ENCODE data around the gene HS2ST1. TPM values are rescaled to one million over a fixed set of nuclear protein-coding genes. Genes with fewer than 3 reads are reported as not detected.

The HS2ST1 gene
- total and polyA plus RNA-seq, 4 donors, result 4.1 to 45.3 (median 16.3) TPM

DNA sequence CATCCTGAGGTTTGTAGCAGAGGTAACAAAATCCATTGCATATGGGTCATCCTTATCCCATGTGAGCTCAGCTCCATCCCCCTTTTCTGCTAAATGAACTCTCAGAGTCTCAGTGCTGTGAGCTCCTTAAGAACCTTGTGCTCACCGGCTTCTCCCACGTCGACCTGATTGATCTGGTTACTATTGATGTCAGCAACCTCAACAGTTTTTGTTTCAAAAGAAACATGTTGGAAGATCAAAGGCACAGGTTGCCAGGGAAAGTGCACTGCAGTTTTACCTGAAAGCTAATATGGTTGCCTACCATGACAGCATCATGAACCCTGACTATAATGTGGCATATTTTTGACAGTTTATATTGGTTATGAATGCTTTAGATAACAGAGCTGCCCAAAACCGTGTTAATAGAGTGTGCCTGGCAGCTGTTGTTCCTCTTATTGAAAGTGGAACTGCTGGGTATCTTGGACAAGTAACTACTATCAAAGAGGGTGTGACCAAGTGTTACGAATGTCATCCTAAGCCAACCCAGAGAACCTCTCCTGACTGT lies 131.4 kb downstream of the HS2ST1 start:
- DNase-seq (no peak), ATAC-seq (ENCODE audit: insufficient read depth, low FRiP score) (no peak)
- H3K9me3 ChIP-seq (ENCODE audit: control insufficient read depth in 4 of 4, insufficient read depth in 3 of 4, low read length in 3 of 4), result peaks cover 0 to 4% (median 0%) of the 10 kb centered on the region in 4 donors
- no peaks in the 10 kb centered on the region for H3K36me3 ChIP-seq (ENCODE audit: control insufficient read depth in 4 of 4, insufficient read depth in 4 of 4, low read length in 4 of 4)
- no peaks in the 10 kb centered on the region for H3K27me3 ChIP-seq (ENCODE audit: control insufficient read depth in 3 of 3, insufficient read depth in 3 of 3, low read length in 2 of 3)
- H3K4me3 ChIP-seq, result no peak overlapping the region
- H3K9ac ChIP-seq (ENCODE audit: insufficient read depth in 1 of 2, low read length in 2 of 2), result no peak overlapping the region
- TF ChIP-seq, protein P1, sequence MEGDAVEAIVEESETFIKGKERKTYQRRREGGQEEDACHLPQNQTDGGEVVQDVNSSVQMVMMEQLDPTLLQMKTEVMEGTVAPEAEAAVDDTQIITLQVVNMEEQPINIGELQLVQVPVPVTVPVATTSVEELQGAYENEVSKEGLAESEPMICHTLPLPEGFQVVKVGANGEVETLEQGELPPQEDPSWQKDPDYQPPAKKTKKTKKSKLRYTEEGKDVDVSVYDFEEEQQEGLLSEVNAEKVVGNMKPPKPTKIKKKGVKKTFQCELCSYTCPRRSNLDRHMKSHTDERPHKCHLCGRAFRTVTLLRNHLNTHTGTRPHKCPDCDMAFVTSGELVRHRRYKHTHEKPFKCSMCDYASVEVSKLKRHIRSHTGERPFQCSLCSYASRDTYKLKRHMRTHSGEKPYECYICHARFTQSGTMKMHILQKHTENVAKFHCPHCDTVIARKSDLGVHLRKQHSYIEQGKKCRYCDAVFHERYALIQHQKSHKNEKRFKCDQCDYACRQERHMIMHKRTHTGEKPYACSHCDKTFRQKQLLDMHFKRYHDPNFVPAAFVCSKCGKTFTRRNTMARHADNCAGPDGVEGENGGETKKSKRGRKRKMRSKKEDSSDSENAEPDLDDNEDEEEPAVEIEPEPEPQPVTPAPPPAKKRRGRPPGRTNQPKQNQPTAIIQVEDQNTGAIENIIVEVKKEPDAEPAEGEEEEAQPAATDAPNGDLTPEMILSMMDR (IDR thresholded peaks at IDR 0.05; ENCODE audit: control extremely low read depth, extremely low read depth), result no peak
- H3K27ac ChIP-seq (ENCODE audit: low read depth in 1 of 2, low read length in 1 of 2), result no peak overlapping the region
- 53 to 69% methylated on average over 5 of the region's 5 CpGs for WGBS, 2 donors
- H3K4me1 ChIP-seq (ENCODE audit: control insufficient read depth in 5 of 5, insufficient read depth in 5 of 5, low read length in 5 of 5), result peaks cover 0 to 12% (median 0%) of the 10 kb centered on the region in 5 donors

DNA sequence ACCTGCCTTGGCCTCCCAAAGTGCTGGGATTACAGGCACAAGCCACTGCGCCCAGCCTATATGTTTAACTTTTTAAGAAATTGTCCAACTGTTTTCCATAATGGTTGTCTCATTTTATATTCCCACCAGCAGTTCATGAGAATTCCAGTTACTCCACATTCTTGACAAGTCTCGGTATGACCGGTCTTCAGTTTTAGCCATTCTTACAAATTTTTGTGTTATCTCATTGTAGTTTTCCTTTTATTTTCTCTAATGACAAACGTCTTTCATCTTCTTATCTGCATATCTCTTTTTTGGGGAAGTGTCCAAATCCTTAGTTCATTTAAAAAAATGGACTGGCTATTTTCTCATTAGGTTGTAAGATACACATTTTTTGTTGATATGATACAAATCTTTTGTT lies 132.5 kb downstream of the HS2ST1 start:
- peaks cover 0 to 4% (median 0%) of the 10 kb centered on the region in 4 donors for H3K9me3 ChIP-seq (ENCODE audit: control insufficient read depth in 4 of 4, insufficient read depth in 3 of 4, low read length in 3 of 4)
- H3K9ac ChIP-seq (ENCODE audit: insufficient read depth in 1 of 2, low read length in 2 of 2), result no peak overlapping the region
- no peak overlapping the region for H3K27ac ChIP-seq (ENCODE audit: low read depth in 1 of 2, low read length in 1 of 2)
- TF ChIP-seq, protein P1 (IDR thresholded peaks at IDR 0.05; ENCODE audit: control extremely low read depth, extremely low read depth), result no peak
- ATAC-seq (ENCODE audit: insufficient read depth, low FRiP score) (no peak), DNase-seq (no peak)
- H3K4me1 ChIP-seq (ENCODE audit: control insufficient read depth in 5 of 5, insufficient read depth in 5 of 5, low read length in 5 of 5), result peaks cover 0 to 8% (median 0%) of the 10 kb centered on the region in 5 donors
- 59 to 77% methylated on average over 4 of the region's 4 CpGs for WGBS, 2 donors
- no peaks in the 10 kb centered on the region for H3K27me3 ChIP-seq (ENCODE audit: control insufficient read depth in 3 of 3, insufficient read depth in 3 of 3, low read length in 2 of 3)
- H3K4me3 ChIP-seq, result no peak overlapping the region
- no peaks in the 10 kb centered on the region for H3K36me3 ChIP-seq (ENCODE audit: control insufficient read depth in 4 of 4, insufficient read depth in 4 of 4, low read length in 4 of 4)

DNA sequence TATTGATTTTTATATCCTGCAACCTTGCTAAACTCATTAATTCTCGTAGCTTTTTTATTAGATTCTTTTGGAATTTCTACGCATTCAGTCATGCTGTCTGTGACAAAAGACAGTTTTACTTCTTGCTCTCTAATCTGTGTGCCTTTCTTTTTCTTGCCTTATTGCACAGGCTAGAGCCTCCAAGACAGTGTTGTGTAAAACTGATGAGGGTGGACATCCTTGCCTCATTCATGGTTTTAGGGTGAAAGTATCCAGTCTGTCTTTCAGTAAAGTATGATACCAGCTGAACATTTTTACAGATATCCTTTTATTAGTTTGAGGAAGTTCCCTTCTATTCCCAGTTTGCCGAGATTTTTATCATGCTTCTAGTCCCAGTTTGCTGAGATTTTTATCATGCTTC lies 133.8 kb downstream of the HS2ST1 start:
- TF ChIP-seq, protein P1 (IDR thresholded peaks at IDR 0.05; ENCODE audit: control extremely low read depth, extremely low read depth), result no peak
- WGBS, 2 donors, result 99% methylated on average over 3 of the region's 3 CpGs
- Histone ChIP-seq H3K4me1 (ENCODE audit: control insufficient read depth in 5 of 5, insufficient read depth in 5 of 5, low read length in 5 of 5) (peaks cover 0 to 4% (median 0%) of the 10 kb centered on the region in 5 donors), H3K27ac (ENCODE audit: low read depth in 1 of 2, low read length in 1 of 2) (no peak overlapping the region), H3K27me3 (ENCODE audit: control insufficient read depth in 3 of 3, insufficient read depth in 3 of 3, low read length in 2 of 3) (no peaks in the 10 kb centered on the region), H3K9me3 (ENCODE audit: control insufficient read depth in 4 of 4, insufficient read depth in 3 of 4, low read length in 3 of 4) (peaks cover 0 to 4% (median 0%) of the 10 kb centered on the region in 4 donors), H3K9ac (ENCODE audit: insufficient read depth in 1 of 2, low read length in 2 of 2) (no peak overlapping the region), H3K4me3 (no peak overlapping the region), H3K36me3 (ENCODE audit: control insufficient read depth in 4 of 4, insufficient read depth in 4 of 4, low read length in 4 of 4) (no peaks in the 10 kb centered on the region)
- DNase-seq, result no peak
- no peak for ATAC-seq (ENCODE audit: insufficient read depth, low FRiP score)

DNA sequence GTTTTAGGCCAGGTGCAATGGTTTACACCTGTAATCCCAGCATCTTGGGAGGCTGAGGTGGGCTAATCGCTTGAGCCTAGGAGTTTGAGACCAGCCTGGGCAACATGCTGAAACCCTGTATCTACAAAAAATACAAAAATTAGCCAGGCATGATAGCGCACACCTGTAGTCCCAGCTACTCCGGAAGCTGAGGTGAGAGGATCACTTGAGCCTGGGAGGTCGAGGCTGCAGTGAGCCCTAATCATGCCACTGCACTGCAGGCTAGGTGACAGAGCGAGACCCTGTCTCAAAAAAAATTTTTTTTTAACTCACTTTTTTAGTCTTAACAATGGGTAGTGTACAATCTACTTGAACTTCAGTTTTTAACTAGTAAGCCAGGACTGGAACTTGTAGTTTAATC lies 137.5 kb downstream of the HS2ST1 start:
- H3K4me1 ChIP-seq (ENCODE audit: control insufficient read depth in 5 of 5, insufficient read depth in 5 of 5, low read length in 5 of 5), result no peaks in the 10 kb centered on the region
- DNase-seq (no peak), ATAC-seq (ENCODE audit: insufficient read depth, low FRiP score) (no peak)
- H3K27me3 ChIP-seq (ENCODE audit: control insufficient read depth in 3 of 3, insufficient read depth in 3 of 3, low read length in 2 of 3), result no peaks in the 10 kb centered on the region
- 95 to 97% methylated on average over 5 of the region's 5 CpGs for WGBS, 2 donors
- TF ChIP-seq, protein P1 (IDR thresholded peaks at IDR 0.05; ENCODE audit: control extremely low read depth, extremely low read depth), result no peak
- no peak overlapping the region for H3K4me3 ChIP-seq
- no peak overlapping the region for H3K27ac ChIP-seq (ENCODE audit: low read depth in 1 of 2, low read length in 1 of 2)
- H3K9ac ChIP-seq (ENCODE audit: insufficient read depth in 1 of 2, low read length in 2 of 2), result no peak overlapping the region
- H3K9me3 ChIP-seq (ENCODE audit: control insufficient read depth in 4 of 4, insufficient read depth in 3 of 4, low read length in 3 of 4), result peaks cover 0 to 4% (median 0%) of the 10 kb centered on the region in 4 donors
- no peaks in the 10 kb centered on the region for H3K36me3 ChIP-seq (ENCODE audit: control insufficient read depth in 4 of 4, insufficient read depth in 4 of 4, low read length in 4 of 4)

Measured in lung (tissue), 12 donors.